Suprapubic skin (tissue), 4 donors: ENCODE results near the gene HSPG2. TPM values are rescaled to one million over a fixed set of nuclear protein-coding genes. Genes with fewer than 3 reads are reported as not detected.

Experiments
- DNase-seq, 2 donors: peaks; one replicate each; pipeline ENCODE4 v3.0.0-alpha.2; 2019; ENCODE audit warnings: low spot score in 2 of 2
- H3K27ac ChIP-seq: fragments of 200-600 bp; sonication (generic); one replicate; pipeline ENCODE4 v1.5.1; 2019
- H3K27me3 ChIP-seq: fragments of 200-600 bp; sonication (generic); one replicate; pipeline ENCODE4 v1.5.1; 2019
- H3K36me3 ChIP-seq: fragments of 200-600 bp; sonication (generic); one replicate; pipeline ENCODE4 v1.5.1; 2019
- H3K4me1 ChIP-seq: fragments of 200-600 bp; sonication (generic); one replicate; pipeline ENCODE4 v1.5.1; 2019
- H3K4me3 ChIP-seq: fragments of 200-600 bp; sonication (generic); one replicate; pipeline ENCODE4 v1.5.1; 2019; ENCODE audit warnings: mild to moderate bottlenecking
- H3K9me3 ChIP-seq: fragments of 200-600 bp; sonication (generic); one replicate; pipeline ENCODE4 v1.5.1; 2019
- EP300 ChIP-seq: sonication (generic); formaldehyde crosslinking; IDR thresholded peaks from one replicate; pipeline ENCODE4 v1.6.1; 2017; ENCODE audit warnings: antibody characterized with exemption
- POLR2A ChIP-seq, 2 donors: fragments of 450-650 bp; IDR thresholded peaks; one replicate each; pipeline ENCODE4 v1.6.1; 2017; ENCODE audit warnings: antibody characterized with exemption in 2 of 2, mild to moderate bottlenecking in 2 of 2, moderate library complexity in 2 of 2
- POLR2AphosphoS5 ChIP-seq, 3 donors: sonication (generic); formaldehyde crosslinking; IDR thresholded peaks; one replicate each; pipeline ENCODE4 v1.6.1; 2017; ENCODE audit warnings: antibody characterized with exemption in 3 of 3
- WGBS: methylation state at CpG from one replicate; pipeline ENCODE4 v1.1.5; 2018; 5-methylcytosine and 5-hydroxymethylcytosine counted together
- total RNA-seq, 4 donors: library from RNA; depleted of rRNA; stranded (reverse); fragments of >200 nt; gene quantifications; one replicate each; pipeline ENCODE4 v1.1.0, GENCODE V29; 2016
- TF ChIP-seq, protein P1 (sequence below), 2 donors: fragments of 200-600 bp in 1 of 2; fragments of 450-650 bp in 1 of 2; sonication (generic) in 1 of 2; IDR thresholded peaks; one replicate each; pipeline ENCODE4 v1.5.1; 2016 to 2019; ENCODE audit warnings: antibody characterized with exemption in 2 of 2, mild to moderate bottlenecking in 1 of 2, moderate library complexity in 1 of 2

HSPG2 gene
- total RNA-seq, 4 donors from 2014 or later, result 97.5 to 164 (median 131) TPM

- Histone ChIP-seq H3K4me1 (peaks cover 84% of the 10 kb centered on the region), H3K27me3 (no peaks in the 10 kb centered on the region), H3K4me3 (no peak overlapping the region), H3K27ac (peak overlapping the region; percentile 90), H3K9me3 (no peaks in the 10 kb centered on the region), H3K36me3 (no peaks in the 10 kb centered on the region)
- TF ChIP-seq POLR2AphosphoS5 (IDR thresholded peaks at IDR 0.05) (no peak), POLR2A (IDR thresholded peaks at IDR 0.05) (no peak), EP300 (no peak)
- TF ChIP-seq, protein P1, sequence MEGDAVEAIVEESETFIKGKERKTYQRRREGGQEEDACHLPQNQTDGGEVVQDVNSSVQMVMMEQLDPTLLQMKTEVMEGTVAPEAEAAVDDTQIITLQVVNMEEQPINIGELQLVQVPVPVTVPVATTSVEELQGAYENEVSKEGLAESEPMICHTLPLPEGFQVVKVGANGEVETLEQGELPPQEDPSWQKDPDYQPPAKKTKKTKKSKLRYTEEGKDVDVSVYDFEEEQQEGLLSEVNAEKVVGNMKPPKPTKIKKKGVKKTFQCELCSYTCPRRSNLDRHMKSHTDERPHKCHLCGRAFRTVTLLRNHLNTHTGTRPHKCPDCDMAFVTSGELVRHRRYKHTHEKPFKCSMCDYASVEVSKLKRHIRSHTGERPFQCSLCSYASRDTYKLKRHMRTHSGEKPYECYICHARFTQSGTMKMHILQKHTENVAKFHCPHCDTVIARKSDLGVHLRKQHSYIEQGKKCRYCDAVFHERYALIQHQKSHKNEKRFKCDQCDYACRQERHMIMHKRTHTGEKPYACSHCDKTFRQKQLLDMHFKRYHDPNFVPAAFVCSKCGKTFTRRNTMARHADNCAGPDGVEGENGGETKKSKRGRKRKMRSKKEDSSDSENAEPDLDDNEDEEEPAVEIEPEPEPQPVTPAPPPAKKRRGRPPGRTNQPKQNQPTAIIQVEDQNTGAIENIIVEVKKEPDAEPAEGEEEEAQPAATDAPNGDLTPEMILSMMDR (IDR thresholded peaks at IDR 0.05), result no peak
- no peak for DNase-seq
- WGBS, result 55% methylated on average over 8 of the region's 8 CpGs
Observed at GRCh38 chr1:21930080-21930571, 7.0 kb downstream of the HSPG2 start.

DNA sequence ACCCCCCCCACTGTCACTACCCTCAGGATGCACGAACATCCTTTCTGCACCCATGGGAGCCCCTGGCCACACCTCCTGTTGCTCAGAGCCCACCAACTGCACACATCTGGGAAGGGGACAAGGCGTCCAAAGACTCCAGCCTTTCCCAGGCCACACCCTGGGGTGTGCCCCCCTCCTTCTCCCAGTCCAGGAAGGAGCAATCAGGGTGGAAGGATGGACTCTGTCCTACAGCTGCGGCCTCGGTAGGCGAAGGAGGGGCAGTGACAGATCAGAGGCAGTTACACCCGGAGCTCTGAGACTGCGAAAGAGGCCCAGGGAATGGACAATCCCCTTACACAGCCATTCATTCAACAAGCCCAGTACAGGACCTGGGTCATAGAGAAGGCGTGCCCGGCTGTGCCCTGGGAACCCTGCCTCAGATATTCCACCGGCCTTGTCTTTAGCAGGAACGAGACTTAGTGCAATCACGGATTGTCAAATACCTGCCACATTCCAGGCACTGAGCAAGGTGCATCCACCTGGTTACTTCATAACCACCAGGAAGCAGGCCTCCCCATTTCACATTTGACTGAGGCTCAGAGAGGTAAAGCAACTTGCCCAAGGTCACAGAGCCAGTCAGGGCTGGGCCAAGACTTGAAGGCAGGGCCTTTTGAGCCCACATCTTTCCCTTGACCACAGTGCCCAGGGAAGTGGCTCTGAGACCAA, 9.4 kb downstream of the HSPG2 start:
- peak overlapping the region; percentile 90 for H3K27ac ChIP-seq
- no peaks in the 10 kb centered on the region for H3K27me3 ChIP-seq
- no peaks in the 10 kb centered on the region for H3K9me3 ChIP-seq
- TF ChIP-seq EP300 (no peak), POLR2A (IDR thresholded peaks at IDR 0.05) (no peak), POLR2AphosphoS5 (IDR thresholded peaks at IDR 0.05) (no peak)
- TF ChIP-seq, protein P1 (IDR thresholded peaks at IDR 0.05), result no peak
- WGBS, result 50% methylated on average over 4 of the region's 12 CpGs
- peaks cover 78% of the 10 kb centered on the region for H3K4me1 ChIP-seq
- no peak for DNase-seq
- H3K4me3 ChIP-seq, result no peak overlapping the region
- no peaks in the 10 kb centered on the region for H3K36me3 ChIP-seq

- no peak for DNase-seq
- TF ChIP-seq POLR2AphosphoS5 (IDR thresholded peaks at IDR 0.05) (peak in 1 of 3 donors; percentile 5), POLR2A (IDR thresholded peaks at IDR 0.05) (no peak)
- no peaks in the 10 kb centered on the region for H3K9me3 ChIP-seq
- H3K4me3 ChIP-seq, result no peak overlapping the region
- H3K4me1 ChIP-seq, result peaks cover 71% of the 10 kb centered on the region
- H3K27ac ChIP-seq, result peak overlapping the region; percentile 90
- no peaks in the 10 kb centered on the region for H3K36me3 ChIP-seq
- WGBS, result 35% methylated on average over 11 of the region's 11 CpGs
- H3K27me3 ChIP-seq, result no peaks in the 10 kb centered on the region
Observed at GRCh38 chr1:21926814-21927532, 10.1 kb downstream of the HSPG2 start.

- DNase-seq, result no peak
- TF ChIP-seq POLR2A (IDR thresholded peaks at IDR 0.05), result no peak
- no peak for TF ChIP-seq POLR2AphosphoS5 (IDR thresholded peaks at IDR 0.05)
- TF ChIP-seq, protein P1 (IDR thresholded peaks at IDR 0.05), result no peak
- TF ChIP-seq EP300, result no peak
- H3K4me3 ChIP-seq, result no peak overlapping the region
- no peaks in the 10 kb centered on the region for H3K36me3 ChIP-seq
- peaks cover 68% of the 10 kb centered on the region for H3K4me1 ChIP-seq
- H3K9me3 ChIP-seq, result no peaks in the 10 kb centered on the region
- no peaks in the 10 kb centered on the region for H3K27me3 ChIP-seq
- WGBS, result 74% methylated on average over 2 of the region's 2 CpGs
- peak overlapping the region; percentile 90 for H3K27ac ChIP-seq
Observed at GRCh38 chr1:21926065-21926464, 11.0 kb downstream of the HSPG2 start.

- TF ChIP-seq EP300 (no peak), POLR2AphosphoS5 (IDR thresholded peaks at IDR 0.05) (no peak), POLR2A (IDR thresholded peaks at IDR 0.05) (no peak)
- TF ChIP-seq, protein P1 (IDR thresholded peaks at IDR 0.05), result no peak
- Histone ChIP-seq H3K27ac (peak overlapping the region; percentile 90), H3K4me3 (no peak overlapping the region), H3K36me3 (no peaks in the 10 kb centered on the region), H3K9me3 (no peaks in the 10 kb centered on the region), H3K4me1 (peaks cover 68% of the 10 kb centered on the region), H3K27me3 (no peaks in the 10 kb centered on the region)
- DNase-seq, result no peak
- WGBS, result 54% methylated on average over 8 of the region's 8 CpGs
Observed at GRCh38 chr1:21925334-21925940, 11.7 kb downstream of the HSPG2 start.
